Stomach smooth muscle (tissue), 2 donors: Measurements from ENCODE around the gene FHIT.

ENCODE experiments used
- H3K27ac ChIP-seq: one replicate; pipeline ENCODE4 v1.7.0; 2013; ENCODE audit warnings: mild to moderate bottlenecking, low read length, inconsistent platforms
- H3K27me3 ChIP-seq, 2 donors: one replicate each; pipeline ENCODE4 v1.7.0; 2013; ENCODE audit warnings: low read length in 2 of 2; ENCODE audit not compliant: insufficient read depth in 2 of 2, control insufficient read depth in 1 of 2
- H3K36me3 ChIP-seq, 2 donors: one replicate each; pipeline ENCODE4 v1.7.0; 2013; ENCODE audit warnings: low read length in 2 of 2; ENCODE audit not compliant: control insufficient read depth in 2 of 2, insufficient read depth in 2 of 2
- H3K4me1 ChIP-seq: one replicate; pipeline ENCODE4 v1.7.0; 2013; ENCODE audit warnings: low read length; ENCODE audit not compliant: control insufficient read depth, insufficient read depth
- H3K4me3 ChIP-seq, 2 donors: one replicate each; pipeline ENCODE4 v1.7.0; 2013; ENCODE audit warnings: low read length in 2 of 2
- H3K9ac ChIP-seq, 2 donors: one replicate each; pipeline ENCODE4 v1.7.0; 2013; ENCODE audit warnings: low read length in 2 of 2, mild to moderate bottlenecking in 1 of 2
- H3K9me3 ChIP-seq, 2 donors: one replicate each; pipeline ENCODE4 v1.7.0; 2013; ENCODE audit warnings: low read length in 2 of 2; ENCODE audit not compliant: control insufficient read depth in 2 of 2
- donor health status: healthy.
- donor health status: Pancreatic carcinoma.

FHIT gene

DNA sequence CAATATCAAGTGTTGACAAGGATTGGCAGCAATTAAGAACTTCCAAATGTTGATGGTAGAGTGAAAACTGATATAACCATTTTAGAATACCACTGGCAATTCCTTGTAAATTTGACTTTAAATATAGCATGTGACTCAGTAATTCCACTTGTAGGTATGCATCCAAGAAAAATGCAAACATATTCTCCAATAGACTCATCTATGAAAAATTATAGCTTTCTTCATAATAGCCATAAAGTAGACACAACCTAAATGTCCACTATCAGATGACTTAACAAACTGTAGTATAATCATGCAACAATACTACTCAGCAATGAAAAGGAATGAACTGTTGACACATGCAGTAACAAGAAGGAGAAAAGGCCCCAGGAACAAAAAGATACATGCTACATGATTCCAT is 988.1 kb downstream of the FHIT start:
- H3K27ac ChIP-seq = no peak overlapping the region
- H3K36me3 ChIP-seq = no peaks in the 10 kb centered on the region
- no peak overlapping the region for H3K9ac ChIP-seq
- no peak overlapping the region for H3K4me3 ChIP-seq
- no peaks in the 10 kb centered on the region for H3K4me1 ChIP-seq
- H3K27me3 ChIP-seq = no peaks in the 10 kb centered on the region
- H3K9me3 ChIP-seq = no peaks in the 10 kb centered on the region

DNA sequence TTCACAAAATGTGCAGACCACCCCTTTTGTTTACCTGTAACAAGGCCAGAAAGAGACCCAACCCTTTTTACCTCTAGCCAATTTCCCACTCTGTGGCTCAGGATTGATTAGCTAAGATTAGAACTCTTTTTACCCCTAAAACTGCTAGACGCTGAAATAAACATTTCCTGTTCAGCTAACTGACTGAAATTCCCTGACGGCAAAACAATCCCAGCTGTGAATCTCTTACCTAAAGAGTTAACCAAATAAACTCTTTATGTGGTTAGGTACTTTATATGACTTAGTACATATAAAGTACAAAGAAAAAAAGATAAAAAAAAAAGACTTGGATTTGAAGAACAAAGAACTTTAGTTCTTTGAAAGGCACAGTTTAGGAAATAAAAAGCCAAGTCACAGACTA is 988.7 kb downstream of the FHIT start:
- no peak overlapping the region for H3K4me3 ChIP-seq
- no peaks in the 10 kb centered on the region for H3K9me3 ChIP-seq
- no peaks in the 10 kb centered on the region for H3K36me3 ChIP-seq
- H3K9ac ChIP-seq = no peak overlapping the region
- no peak overlapping the region for H3K27ac ChIP-seq
- no peaks in the 10 kb centered on the region for H3K4me1 ChIP-seq
- no peaks in the 10 kb centered on the region for H3K27me3 ChIP-seq

DNA sequence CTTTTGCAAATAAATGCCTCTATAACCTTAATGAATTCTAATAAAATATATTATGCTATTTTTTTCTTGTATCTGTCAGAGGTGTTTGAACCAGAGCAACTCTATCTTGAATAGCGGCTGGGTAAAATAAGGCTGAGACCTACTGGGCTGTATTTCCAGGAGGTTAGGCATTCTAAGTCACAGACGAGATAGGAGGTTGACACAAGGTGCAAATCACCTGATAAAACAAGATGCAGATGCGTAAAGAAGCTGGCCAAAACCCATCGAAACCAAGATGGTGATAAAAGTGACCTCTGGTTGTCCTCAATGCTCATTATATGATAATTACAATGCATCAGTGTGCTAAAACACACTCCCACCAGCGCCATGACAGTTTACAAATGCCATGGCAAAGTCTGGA is 990.7 kb downstream of the FHIT start:
- no peak overlapping the region for H3K9ac ChIP-seq
- H3K4me3 ChIP-seq = no peak overlapping the region
- no peaks in the 10 kb centered on the region for H3K4me1 ChIP-seq
- H3K27me3 ChIP-seq = no peaks in the 10 kb centered on the region
- no peaks in the 10 kb centered on the region for H3K36me3 ChIP-seq
- H3K27ac ChIP-seq = no peak overlapping the region
- H3K9me3 ChIP-seq = no peaks in the 10 kb centered on the region

DNA sequence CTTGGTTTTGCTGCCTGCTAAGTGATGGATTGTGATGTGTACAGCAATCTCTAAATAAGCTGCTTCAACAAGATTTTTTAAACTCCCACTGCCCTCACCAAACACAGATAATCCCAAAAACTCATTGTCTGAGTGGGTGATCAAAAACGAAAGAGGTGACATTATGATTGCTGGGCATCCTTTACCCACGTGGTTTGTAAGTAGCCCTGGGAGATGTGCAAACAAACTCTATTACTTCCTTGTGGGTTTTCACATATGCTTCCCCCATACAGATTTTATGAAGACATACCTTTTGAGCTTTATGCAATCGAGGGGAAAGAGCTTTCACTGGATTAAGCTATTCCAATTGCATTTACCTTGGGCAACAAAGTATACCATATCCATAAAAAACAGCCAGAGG is 1000.4 kb downstream of the FHIT start:
- Histone ChIP-seq H3K36me3 (no peaks in the 10 kb centered on the region), H3K9ac (no peak overlapping the region), H3K27ac (no peak overlapping the region), H3K4me1 (no peaks in the 10 kb centered on the region), H3K9me3 (no peaks in the 10 kb centered on the region), H3K4me3 (no peak overlapping the region), H3K27me3 (no peaks in the 10 kb centered on the region)

DNA sequence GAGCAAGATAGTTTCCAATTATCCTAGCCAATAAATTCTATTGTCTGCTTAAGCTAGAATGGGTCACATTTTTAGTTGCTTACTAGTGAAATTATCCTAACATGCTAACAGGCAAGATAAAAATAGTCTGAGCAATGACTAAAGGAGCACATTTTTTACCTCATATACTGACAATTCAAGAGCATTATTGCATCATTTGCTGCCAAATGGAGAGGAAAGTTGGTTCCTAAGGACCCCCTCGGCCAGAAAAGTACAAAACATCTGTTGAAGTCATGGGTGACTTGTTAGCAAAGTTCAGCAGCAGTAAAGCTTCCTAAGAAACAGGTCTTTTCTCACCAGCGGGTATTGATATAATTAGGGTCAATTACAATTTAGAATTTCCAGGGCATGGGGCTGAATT is 1001.0 kb downstream of the FHIT start:
- H3K9me3 ChIP-seq = no peaks in the 10 kb centered on the region

DNA sequence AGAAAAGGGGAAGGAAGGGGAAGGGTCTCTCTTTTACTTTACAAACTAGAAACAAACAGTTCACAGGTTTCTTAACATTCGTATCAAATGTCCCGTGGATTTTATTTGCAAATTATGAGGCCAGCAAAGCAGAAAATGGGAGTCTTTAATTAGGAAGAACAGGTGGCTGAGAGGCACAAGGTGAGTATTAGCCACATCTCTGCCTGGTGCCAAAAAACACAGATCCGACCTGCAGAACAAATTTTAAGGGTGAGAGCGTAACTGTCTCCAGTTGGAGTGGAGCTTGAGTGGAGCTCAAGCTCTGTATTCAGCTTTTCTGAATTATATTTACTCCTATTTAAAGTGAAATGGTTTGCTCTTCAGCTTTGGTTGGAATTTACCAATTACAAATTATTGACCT is 1004.9 kb downstream of the FHIT start:
- no peaks in the 10 kb centered on the region for H3K36me3 ChIP-seq
- no peaks in the 10 kb centered on the region for H3K4me1 ChIP-seq
- no peaks in the 10 kb centered on the region for H3K9me3 ChIP-seq
- H3K27me3 ChIP-seq = no peaks in the 10 kb centered on the region
- no peak overlapping the region for H3K9ac ChIP-seq
- H3K4me3 ChIP-seq = no peak overlapping the region
- no peak overlapping the region for H3K27ac ChIP-seq

More for the DNA sequence above, 1001.0 kb downstream of the FHIT start:
- no peak overlapping the region for H3K9ac ChIP-seq
- no peak overlapping the region for H3K4me3 ChIP-seq
- H3K4me1 ChIP-seq = no peaks in the 10 kb centered on the region
- H3K27me3 ChIP-seq = no peaks in the 10 kb centered on the region
- H3K36me3 ChIP-seq = no peaks in the 10 kb centered on the region
- no peak overlapping the region for H3K27ac ChIP-seq

DNA sequence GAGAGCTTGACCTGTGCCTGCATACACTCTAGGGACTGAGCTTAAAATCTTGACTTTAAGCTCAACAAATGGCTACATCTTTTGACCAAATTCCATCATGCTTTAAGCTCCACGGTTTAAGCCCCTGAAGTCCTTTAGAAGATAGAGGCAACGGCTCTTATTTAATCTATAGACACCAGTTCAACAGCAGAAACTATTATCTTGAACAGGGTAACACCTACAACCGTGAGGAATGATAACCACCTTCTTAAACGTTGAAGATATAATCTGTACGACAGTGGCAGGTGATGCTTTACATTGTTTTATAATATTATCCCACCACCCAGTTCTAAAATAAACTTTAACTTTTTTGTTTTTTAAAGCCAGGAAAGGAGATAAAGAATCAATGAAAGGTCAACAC is 1007.8 kb downstream of the FHIT start:
- no peaks in the 10 kb centered on the region for H3K36me3 ChIP-seq
- no peak overlapping the region for H3K9ac ChIP-seq
- H3K9me3 ChIP-seq = no peaks in the 10 kb centered on the region
- no peak overlapping the region for H3K27ac ChIP-seq
- no peak overlapping the region for H3K4me3 ChIP-seq
- H3K4me1 ChIP-seq = no peaks in the 10 kb centered on the region
- no peaks in the 10 kb centered on the region for H3K27me3 ChIP-seq

DNA sequence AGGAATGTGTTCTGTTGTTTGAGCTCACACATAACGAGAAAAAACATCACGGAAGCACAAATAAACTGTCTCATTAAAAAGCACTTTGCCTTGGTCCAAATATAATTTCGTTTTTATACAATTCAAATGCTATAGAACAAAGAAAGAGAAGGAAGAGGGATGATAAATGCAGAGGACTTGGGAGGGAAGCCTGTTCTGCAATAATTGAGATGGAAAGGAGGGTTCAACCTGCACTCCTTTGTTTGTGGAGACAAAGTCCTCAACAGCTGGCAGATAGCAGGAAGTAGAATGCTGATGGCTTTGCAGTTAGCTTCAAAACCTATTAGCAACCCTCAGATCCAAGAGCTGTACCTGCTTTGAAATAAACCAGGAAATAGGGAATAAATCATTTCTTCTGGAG is 1010.8 kb downstream of the FHIT start:
- no peak overlapping the region for H3K9ac ChIP-seq
- no peaks in the 10 kb centered on the region for H3K9me3 ChIP-seq
- H3K4me3 ChIP-seq = no peak overlapping the region
- H3K27me3 ChIP-seq = no peaks in the 10 kb centered on the region
- H3K4me1 ChIP-seq = no peaks in the 10 kb centered on the region
- H3K36me3 ChIP-seq = no peaks in the 10 kb centered on the region
- H3K27ac ChIP-seq = no peak overlapping the region

DNA sequence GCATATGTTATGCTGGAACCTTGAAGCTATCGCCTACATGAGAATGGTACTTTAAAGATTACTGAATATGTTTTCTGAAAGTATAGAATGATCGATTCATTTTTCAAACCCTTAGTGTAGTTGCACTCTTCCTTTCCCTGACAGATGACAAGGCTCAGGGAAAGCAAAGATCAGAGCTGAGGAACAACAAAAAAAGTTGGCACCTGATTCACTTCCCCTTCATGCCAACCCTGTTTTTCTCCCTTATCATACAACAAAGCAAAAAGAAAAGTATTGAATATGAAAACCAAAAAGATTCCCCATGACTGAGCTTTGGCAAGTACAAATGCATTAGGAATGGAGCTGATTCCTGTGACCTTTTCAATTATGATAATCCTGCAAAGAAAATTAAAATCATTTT is 1012.7 kb downstream of the FHIT start:
- no peak overlapping the region for H3K27ac ChIP-seq
- H3K27me3 ChIP-seq = no peaks in the 10 kb centered on the region
- H3K36me3 ChIP-seq = no peaks in the 10 kb centered on the region

DNA sequence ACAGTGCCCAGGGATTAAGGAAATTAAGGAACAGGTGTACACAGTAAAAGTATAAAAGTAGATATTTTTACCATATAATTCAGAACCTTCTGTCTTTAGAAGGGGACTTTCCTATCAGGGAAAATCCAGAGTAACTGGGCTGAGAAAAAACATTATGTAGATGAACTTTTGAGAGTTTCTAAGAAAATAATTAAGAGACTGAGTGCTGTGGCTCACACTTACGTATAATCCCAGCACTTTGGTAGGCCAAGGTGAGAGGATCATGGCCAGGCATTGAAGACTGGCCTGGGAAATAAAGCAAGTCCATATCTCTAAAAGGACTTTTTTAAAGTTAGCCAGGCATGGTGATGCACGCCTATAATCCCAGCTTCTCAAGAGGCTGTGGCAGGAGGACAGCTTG is 1021.8 kb downstream of the FHIT start:
- H3K27ac ChIP-seq = no peak overlapping the region
- no peaks in the 10 kb centered on the region for H3K9me3 ChIP-seq
- H3K4me3 ChIP-seq = no peak overlapping the region
- no peaks in the 10 kb centered on the region for H3K4me1 ChIP-seq
- H3K27me3 ChIP-seq = no peaks in the 10 kb centered on the region
- no peaks in the 10 kb centered on the region for H3K36me3 ChIP-seq
- H3K9ac ChIP-seq = no peak overlapping the region

More for the DNA sequence above, 1012.7 kb downstream of the FHIT start:
- Histone ChIP-seq H3K9ac (no peak overlapping the region), H3K4me3 (no peak overlapping the region), H3K9me3 (no peaks in the 10 kb centered on the region), H3K4me1 (no peaks in the 10 kb centered on the region)

DNA sequence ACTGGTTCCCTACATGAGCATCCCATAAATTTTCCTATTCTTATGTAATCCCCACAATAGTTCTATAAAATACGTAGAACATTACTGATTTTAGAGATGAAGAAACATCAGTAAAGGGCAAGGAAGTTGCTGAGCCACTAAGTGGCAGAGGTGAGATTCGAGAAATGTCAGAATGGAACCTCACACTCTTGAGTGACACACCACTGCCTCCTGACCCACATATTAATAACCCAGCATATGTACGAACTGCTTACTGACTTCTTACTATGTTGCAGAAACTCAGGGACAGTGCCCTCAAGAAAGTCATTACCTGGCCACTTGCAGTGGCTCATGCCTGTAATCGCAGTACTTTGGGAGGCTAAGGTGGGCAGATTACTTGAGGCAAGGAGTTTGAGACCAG is 1022.4 kb downstream of the FHIT start:
- no peaks in the 10 kb centered on the region for H3K9me3 ChIP-seq
- no peak overlapping the region for H3K9ac ChIP-seq
- no peak overlapping the region for H3K4me3 ChIP-seq

DNA sequence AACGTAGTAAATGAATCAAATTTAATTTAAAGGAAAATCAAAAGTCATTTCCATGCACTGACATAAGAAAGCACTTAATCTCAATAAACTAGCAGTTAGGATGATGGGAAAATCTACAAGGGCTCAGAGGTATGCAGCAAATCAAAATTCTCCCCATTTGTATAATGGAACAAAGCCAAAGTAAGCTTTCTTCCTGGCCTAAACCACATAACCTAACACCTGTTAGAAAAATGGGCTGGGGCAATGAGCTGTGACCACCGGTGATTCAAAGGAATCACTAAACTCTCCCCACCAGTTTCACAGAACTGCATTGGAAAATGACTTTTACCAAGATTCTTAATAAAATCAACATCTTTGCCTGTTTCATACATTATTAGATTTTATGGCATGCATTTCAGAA is 1024.3 kb downstream of the FHIT start:
- Histone ChIP-seq H3K27me3 (no peaks in the 10 kb centered on the region), H3K9me3 (no peaks in the 10 kb centered on the region), H3K4me1 (no peaks in the 10 kb centered on the region)

More for the DNA sequence above, 1022.4 kb downstream of the FHIT start:
- H3K27ac ChIP-seq = no peak overlapping the region
- H3K36me3 ChIP-seq = no peaks in the 10 kb centered on the region
- no peaks in the 10 kb centered on the region for H3K4me1 ChIP-seq
- H3K27me3 ChIP-seq = no peaks in the 10 kb centered on the region

More for the DNA sequence above, 1024.3 kb downstream of the FHIT start:
- Histone ChIP-seq H3K27ac (no peak overlapping the region), H3K9ac (no peak overlapping the region), H3K4me3 (no peak overlapping the region), H3K36me3 (no peaks in the 10 kb centered on the region)
